ENCODE measurements around the gene RFX5.
"Not testable (repeated sequence)": the region's sequence is repeated elsewhere in the genome, so short reads cannot be mapped to it uniquely, and the experiment has no call there.

Gene RFX5

GRCh38 chr1:151346769-151347522, at the start of gene RFX5:
Gene RFX5, minus strand, starts transcription at chr1:151347252. Its CDS starts 932 bp downstream, at chr1:151346320.
- FAIRE-seq = peak; percentile 90

GRCh38 chr1:151396265-151396664, 49.2 kb upstream of the RFX5 start:
- not testable (repeated sequence) for FAIRE-seq

- no peak for FAIRE-seq
Measured at GRCh38 chr1:151393583-151393982, 46.5 kb upstream of the RFX5 start.

GRCh38 chr1:151391079-151391563, 44.1 kb upstream of the RFX5 start:
- no peak for FAIRE-seq

GRCh38 chr1:151390221-151391078, 43.4 kb upstream of the RFX5 start:
- not testable (repeated sequence) for FAIRE-seq

GRCh38 chr1:151386002-151386401, 39.0 kb upstream of the RFX5 start:
- FAIRE-seq = no peak

GRCh38 chr1:151384584-151384983, 37.5 kb upstream of the RFX5 start:
- FAIRE-seq = no peak

- FAIRE-seq = no peak
Measured at GRCh38 chr1:151377150-151377884, 30.3 kb upstream of the RFX5 start.

- no peak for FAIRE-seq
Measured at GRCh38 chr1:151373196-151373595, 26.1 kb upstream of the RFX5 start.

GRCh38 chr1:151372058-151372934, 25.2 kb upstream of the RFX5 start, which contains the start of gene SELENBP1:
Gene SELENBP1, minus strand, starts transcription at chr1:151372705. Its CDS starts 64 bp downstream, at chr1:151372641.
- FAIRE-seq = no peak

- no peak for FAIRE-seq
Measured at GRCh38 chr1:151371370-151372057, 24.5 kb upstream of the RFX5 start.

GRCh38 chr1:151370211-151370911, 23.3 kb upstream of the RFX5 start:
- FAIRE-seq = no peak

- FAIRE-seq = no peak
Measured at GRCh38 chr1:151369621-151370048, 22.6 kb upstream of the RFX5 start.

- no peak for FAIRE-seq
Measured at GRCh38 chr1:151369302-151369610, 22.2 kb upstream of the RFX5 start.

- FAIRE-seq = no peak
Measured at GRCh38 chr1:151368393-151369301, 21.6 kb upstream of the RFX5 start.

- FAIRE-seq = no peak
Measured at GRCh38 chr1:151367658-151368392, 20.8 kb upstream of the RFX5 start.

GRCh38 chr1:151364996-151365395, 17.9 kb upstream of the RFX5 start:
- no peak for FAIRE-seq

- FAIRE-seq = no peak
Measured at GRCh38 chr1:151362308-151363155, 15.5 kb upstream of the RFX5 start.
